GM18868 (cell line): ENCODE measurements around the gene FGFRL1.

ENCODE experiments used
- ATAC-seq: cut with Tn5 transposase; IDR thresholded peaks from one replicate; pipeline ENCODE4 v1.9.1; 2021; ENCODE audit warnings: mild to moderate bottlenecking, moderate library complexity; ENCODE audit not compliant: unreplicated experiment

The FGFRL1 gene

GRCh38 chr4:1004557-1005485 is 6.6 kb upstream of the FGFRL1 start:
- ATAC-seq = no peak

- ATAC-seq = no peak
Observed at GRCh38 chr4:1006856-1007255, 4.6 kb upstream of the FGFRL1 start.

GRCh38 chr4:1008840-1009541 is 2.4 kb upstream of the FGFRL1 start:
- no peak for ATAC-seq

GRCh38 chr4:1009542-1010394 is 1.7 kb upstream of the FGFRL1 start:
- no peak for ATAC-seq

GRCh38 chr4:1010395-1011021 is 918 bp upstream of the FGFRL1 start:
- ATAC-seq = no peak

GRCh38 chr4:1011666-1012033 is 224 bp downstream of the FGFRL1 start:
- ATAC-seq = no peak

GRCh38 chr4:1012034-1012739 is 761 bp downstream of the FGFRL1 start:
- no peak for ATAC-seq

GRCh38 chr4:1013225-1014073 is 2.0 kb downstream of the FGFRL1 start:
- no peak for ATAC-seq

GRCh38 chr4:1014291-1015167 is 3.1 kb downstream of the FGFRL1 start:
- ATAC-seq = no peak

- ATAC-seq = no peak
Observed at GRCh38 chr4:1015179-1015578, 3.8 kb downstream of the FGFRL1 start.

GRCh38 chr4:1015746-1016145 is 4.3 kb downstream of the FGFRL1 start:
- no peak for ATAC-seq

- ATAC-seq = no peak
Observed at GRCh38 chr4:1017211-1017610, 5.8 kb downstream of the FGFRL1 start.

- ATAC-seq = no peak
Observed at GRCh38 chr4:1017706-1018105, 6.3 kb downstream of the FGFRL1 start.

GRCh38 chr4:1018147-1019020 is 7.0 kb downstream of the FGFRL1 start:
- no peak for ATAC-seq

GRCh38 chr4:1019320-1019719 is 7.9 kb downstream of the FGFRL1 start:
- ATAC-seq = no peak

GRCh38 chr4:1019729-1020470 is 8.5 kb downstream of the FGFRL1 start:
- no peak for ATAC-seq
